Measurements from ENCODE around the gene CIROP. TPM values are rescaled to one million over a fixed set of nuclear protein-coding genes. Genes with fewer than 3 reads are reported as not detected.

The CIROP gene
- total and polyA plus RNA-seq, 9 of the 15 experiments (the other 6 are each of a cell fraction or from before 2014, with no cell fraction given) = not detected

GRCh38 chr14:23153851-23154796 is 49.3 kb upstream of the CIROP start (continued):
- TF ChIP-seq ZNF280B (CRISPR knock-in tag; IDR thresholded peaks at IDR 0.05) (no peak), CEBPG (CRISPR knock-in tag; IDR thresholded peaks at IDR 0.05) (no peak), CEBPG (tag; conservative IDR thresholded peaks at IDR 0.05 in 1 of 2, IDR thresholded peaks at IDR 0.05 in 1 of 2) (no peak), PRMT5 (CRISPR knock-in tag; IDR thresholded peaks at IDR 0.05) (no peak), HNRNPL (IDR thresholded peaks at IDR 0.05; ENCODE audit: low read depth, low read length) (no peak), FOSL1 (tag; conservative IDR thresholded peaks at IDR 0.05) (no peak), ZEB2 (IDR thresholded peaks at IDR 0.05) (no peak), GABPB2 (CRISPR knock-in tag; conservative IDR thresholded peaks at IDR 0.05) (no peak), POLR2B (IDR thresholded peaks at IDR 0.05; ENCODE audit: low read depth, partially characterized antibody) (no peak), SMARCC2 (IDR thresholded peaks at IDR 0.05; ENCODE audit: low read depth) (no peak), ARID3A (IDR thresholded peaks at IDR 0.05; ENCODE audit: borderline replicate concordance, low read depth, low read length) (peak; percentile 35; the same call in 1 of the 2 replicates), ZHX1 (conservative IDR thresholded peaks at IDR 0.05; ENCODE audit: low read length) (no peak), UBTF (IDR thresholded peaks at IDR 0.05; ENCODE audit: borderline replicate concordance in 1 of 2, low read depth in 2 of 2, low read length in 2 of 2) (no peak), ZNF395 (CRISPR knock-in tag; IDR thresholded peaks at IDR 0.05) (peak; percentile 79; the same call in 1 of the 2 replicates), SMAD3 (CRISPR knock-in tag; conservative IDR thresholded peaks at IDR 0.05) (no peak), MED1 (CRISPR knock-in tag; IDR thresholded peaks at IDR 0.05; ENCODE audit: borderline replicate concordance) (no peak)

Measured in K562 (cell line).